ENCODE results near the gene CCDC107.
"Not testable (repeated sequence)": the region's sequence is repeated elsewhere in the genome, so short reads cannot be mapped to it uniquely, and the experiment has no call there.

Gene CCDC107, protein sequence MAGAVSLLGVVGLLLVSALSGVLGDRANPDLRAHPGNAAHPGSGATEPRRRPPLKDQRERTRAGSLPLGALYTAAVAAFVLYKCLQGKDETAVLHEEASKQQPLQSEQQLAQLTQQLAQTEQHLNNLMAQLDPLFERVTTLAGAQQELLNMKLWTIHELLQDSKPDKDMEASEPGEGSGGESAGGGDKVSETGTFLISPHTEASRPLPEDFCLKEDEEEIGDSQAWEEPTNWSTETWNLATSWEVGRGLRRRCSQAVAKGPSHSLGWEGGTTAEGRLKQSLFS

DNA sequence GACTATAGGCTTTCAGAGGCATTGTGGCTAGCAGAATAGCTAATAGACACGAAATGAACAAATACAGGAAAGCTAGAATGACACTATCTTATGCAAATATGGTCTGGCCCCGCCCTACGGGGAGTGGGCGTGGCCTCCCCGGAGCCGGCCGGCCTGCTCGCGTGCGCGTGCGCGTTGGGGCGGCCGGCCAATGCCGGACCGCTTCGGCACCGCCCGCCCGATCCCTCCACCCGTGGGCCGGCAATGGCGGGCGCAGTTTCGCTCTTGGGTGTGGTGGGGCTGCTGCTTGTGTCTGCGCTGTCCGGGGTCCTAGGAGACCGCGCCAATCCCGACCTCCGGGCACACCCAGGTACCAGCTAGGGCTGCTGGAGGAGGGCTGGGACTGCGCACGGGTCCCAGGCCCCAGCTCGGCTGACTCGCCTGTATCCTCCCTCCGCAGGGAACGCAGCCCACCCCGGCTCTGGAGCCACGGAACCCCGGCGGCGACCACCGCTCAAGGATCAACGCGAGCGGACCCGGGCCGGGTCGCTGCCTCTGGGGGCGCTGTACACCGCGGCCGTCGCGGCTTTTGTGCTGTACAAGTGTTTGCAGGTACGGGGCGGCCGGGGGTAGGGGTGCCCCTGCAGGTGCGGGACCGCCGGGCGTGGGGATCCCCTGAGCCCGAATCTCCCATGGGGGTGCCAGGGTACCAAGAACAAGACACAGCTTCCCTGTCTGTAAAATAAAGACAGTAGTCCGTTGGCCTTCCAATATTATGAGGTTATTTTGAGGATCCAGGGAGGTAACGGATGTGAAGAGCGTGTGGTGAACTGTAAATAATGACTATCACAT, at the start of gene CCDC107:
CCDC107 (plus strand) TSS at position 156 of the 831 bp plus-strand sequence; CDS start at position 244, 88 bp downstream.
- peak; percentile 83 for DNase-seq

DNA sequence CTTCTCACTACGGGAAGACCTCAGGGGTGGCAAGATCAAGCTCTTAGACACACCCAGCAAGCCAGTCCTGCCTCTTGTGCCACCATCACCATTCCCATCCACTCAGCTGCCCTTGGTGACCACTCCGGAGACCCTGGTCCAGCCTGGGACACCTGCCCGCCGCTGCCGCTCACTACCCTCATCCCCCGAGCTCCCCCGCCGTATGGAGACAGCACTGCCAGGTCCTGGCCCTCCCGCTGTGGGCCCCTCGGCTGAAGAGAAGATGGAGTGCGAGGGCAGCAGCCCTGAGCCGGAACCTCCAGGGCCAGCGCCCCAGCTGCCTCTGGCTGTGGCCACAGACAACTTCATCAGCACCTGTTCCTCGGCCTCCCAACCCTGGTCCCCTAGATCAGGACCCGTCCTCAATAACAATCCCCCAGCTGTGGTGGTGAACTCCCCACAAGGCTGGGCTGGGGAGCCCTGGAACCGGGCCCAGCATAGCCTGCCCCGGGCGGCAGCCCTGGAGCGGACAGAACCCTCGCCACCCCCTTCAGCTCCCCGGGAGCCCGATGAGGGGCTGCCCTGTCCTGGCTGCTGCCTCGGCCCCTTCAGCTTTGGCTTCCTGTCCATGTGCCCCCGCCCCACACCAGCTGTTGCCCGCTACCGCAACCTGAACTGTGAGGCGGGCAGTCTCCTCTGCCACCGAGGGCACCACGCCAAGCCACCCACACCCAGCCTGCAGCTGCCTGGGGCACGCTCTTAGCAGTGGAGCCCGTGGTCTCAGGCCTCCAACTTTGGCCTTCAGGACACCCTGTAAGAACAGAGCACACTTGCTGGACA, 48.9 kb upstream of the CCDC107 start:
- DNase-seq, result no peak

DNA sequence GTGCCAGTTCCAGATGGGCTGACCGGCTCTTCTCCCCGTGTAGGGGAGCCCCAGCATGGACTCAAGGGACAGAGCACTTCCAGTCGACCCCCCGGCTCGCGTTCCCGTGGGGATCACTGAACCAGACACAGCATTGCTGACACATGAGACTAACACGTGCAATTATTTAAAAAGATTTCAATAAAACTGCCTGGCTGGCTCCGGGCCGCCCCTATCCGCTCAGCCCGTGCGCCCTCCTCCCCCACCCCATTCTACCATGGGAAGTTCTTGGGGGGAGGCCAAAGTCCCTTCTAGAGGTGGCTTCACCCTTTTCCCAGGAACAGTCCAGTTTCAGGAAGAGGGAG, 48.3 kb upstream of the CCDC107 start:
- no peak for DNase-seq

DNA sequence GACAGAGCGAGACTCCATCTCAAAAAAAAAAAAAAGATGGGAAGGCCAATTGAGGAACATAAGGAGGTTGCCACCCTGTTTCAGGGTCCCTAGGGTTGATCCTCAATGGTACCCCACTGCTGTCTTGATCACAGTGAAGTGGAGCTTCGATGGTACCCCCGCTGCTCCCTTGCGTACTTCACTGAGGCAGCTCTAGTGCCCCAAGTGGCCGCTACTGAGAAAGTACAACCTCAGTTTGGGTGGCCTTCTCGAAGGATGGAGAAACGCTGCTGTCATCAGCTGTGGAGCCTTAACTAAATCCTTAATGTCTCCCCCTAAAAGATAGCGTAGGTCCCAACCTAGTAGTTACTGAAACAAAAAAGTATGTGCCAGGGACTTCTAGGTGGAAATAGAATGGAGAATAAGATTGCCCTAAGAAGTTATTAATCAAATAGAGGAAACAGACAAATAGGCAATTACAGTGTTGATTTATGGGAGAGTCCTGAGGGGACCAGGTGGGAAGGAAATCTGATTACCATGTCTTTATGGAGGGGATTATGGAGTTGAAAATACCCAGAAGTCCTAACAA, 46.8 kb upstream of the CCDC107 start:
- DNase-seq, result peak; percentile 21

DNA sequence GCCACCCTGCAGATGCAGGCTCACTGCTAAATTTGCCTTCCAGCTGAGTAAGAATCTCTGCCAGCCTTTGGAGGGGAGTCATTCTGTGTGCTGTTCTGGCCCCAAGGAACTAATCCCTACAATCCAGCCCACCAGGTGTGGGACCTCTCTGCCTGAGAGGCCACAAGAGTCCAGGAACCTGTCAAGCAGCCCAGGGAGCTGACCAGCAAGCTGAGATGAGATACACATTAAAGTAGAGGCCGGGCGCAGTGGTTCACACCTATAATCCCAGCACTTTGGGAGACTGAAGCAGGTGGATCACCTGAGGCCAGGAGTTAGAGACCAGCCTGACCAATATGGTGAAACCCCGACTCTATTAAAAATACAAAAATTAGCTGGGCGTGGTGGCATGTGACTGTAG, 46.0 kb upstream of the CCDC107 start:
- not testable (repeated sequence) for DNase-seq

DNA sequence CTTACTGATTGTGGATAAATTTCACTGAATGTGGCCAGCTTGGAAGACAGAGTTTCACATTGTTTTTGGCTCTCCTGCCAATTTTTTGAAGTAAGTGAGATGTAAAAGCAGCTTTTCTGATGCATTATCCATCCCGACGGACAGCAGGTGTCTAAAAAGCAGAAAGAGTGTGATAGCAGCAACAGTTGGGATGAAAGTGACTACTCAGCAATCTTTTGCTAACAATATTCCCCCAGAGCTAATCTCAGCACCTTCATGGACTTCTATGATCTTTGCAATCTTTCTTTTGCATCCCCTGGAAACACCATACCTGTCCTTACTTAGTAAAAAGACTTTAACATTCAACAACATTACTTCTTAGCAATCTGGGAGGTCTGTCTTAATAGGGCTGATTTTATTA, 45.2 kb upstream of the CCDC107 start:
- DNase-seq, result no peak

DNA sequence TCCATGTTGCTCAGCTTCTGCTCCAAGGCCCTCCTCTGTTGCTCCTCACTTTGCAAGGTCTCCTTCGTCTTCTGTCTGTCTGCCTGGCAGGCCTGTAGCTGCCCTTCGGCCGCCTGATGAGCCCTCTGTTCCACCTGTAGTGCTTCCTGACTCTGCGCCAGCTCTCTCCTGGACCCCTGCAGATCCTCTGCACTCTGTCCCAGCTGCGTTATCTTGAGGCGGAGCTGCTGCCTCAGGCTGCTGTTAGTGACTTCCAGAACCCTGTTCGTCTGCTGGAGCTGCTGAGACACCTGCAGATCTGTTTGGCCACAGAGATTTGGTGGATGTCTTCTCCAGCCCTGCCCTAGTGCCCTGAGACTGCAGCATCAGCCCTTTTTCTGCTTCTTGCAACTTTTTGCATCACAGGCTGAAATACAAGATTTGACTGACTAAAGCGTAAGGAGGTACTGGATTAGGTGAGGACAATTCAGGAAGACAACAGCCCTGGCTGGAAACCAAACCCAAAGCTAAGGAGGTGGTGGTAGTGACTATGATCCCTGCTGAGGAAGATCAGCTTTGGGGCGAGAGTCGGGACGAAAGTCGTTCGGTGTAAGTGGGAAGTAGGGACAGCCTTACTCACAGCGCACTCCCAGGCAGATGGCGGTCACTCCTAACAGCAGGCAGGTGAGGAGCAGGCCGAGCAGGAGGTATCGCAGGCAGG, 42.0 kb upstream of the CCDC107 start:
- DNase-seq, result no peak

DNA sequence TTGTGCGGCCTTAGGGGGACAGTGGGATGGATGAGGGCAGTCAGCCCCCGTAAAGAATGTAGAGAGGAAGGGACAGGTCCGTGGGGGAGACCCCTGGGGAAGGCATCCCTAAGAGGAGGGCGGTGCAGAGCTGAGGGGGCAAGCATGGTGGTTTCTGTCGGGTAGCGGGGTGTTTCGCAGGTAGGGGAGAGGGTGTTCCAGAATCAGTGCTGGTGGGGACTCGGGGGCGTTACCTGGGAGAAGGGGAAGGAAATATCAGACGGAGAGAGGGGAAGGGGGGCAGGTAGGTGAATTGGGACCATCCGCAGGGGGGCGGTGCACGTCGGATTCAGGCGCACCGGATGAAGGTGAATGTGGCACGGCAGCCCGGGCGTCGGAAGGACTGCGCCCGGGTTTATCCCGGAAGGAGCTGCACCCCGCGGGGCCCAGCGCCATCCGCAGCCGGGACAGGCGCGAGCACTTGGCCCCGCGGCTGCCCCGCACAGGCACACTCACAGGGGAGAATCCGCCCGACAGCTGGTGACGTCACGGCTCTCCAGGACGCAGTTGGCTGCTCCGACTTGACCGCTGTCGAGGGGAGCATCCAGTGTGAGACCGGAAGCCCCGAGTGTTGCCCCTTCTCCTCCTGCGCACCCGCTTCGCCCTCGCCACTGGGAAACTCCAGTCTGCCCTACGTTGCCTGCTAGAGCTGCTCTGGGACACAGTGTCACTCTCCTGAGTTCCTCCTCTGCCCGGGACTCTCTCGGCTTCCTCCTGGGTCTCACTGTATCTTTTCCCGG, 41.2 kb upstream of the CCDC107 start:
- peak; percentile 55 for DNase-seq

DNA sequence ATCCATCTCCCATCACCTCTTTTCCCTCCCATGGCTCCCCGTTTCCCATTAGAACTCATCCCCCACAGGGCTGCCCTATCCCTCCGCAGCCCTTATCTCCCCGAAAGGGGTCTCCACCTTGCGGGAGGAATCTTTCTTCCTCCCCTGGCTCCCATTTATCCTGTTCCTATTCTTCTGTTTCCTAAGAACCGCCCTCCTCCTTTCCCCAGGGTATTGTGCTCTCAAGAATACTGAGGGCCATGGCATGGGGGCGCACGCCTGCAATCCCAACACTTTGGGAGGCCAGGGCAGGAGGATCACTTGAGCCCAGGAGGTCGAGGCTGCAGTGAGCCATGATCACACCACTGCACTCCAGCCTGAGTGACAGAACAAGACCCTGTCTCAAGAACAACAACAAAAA, 40.5 kb upstream of the CCDC107 start:
- no peak for DNase-seq

DNA sequence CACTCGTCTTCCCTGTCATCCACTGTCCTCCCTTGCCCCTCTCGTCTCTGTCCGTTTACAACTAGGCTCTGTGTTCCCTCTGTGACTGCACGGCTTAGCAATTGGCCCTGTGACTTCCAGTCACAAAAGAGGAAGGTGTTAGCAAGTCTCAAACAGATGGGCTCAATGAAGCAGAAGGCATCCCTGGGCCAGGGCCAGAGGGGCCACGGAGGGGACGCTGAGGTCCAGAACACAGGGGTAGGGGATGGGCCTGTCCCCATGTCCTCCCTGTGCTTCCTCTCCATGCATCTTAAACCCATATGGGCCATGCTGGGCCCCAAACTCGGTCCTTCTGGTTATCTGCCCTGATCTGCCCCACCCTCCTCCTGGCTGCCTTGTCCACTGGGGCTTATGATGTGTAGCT, 39.8 kb upstream of the CCDC107 start, which contains the start of gene CD72:
CD72 (minus strand) TSS at position 89 of the 403 bp plus-strand sequence. CDS start 110 bp downstream, outside the sequence.
- DNase-seq, result peak; percentile 74

DNA sequence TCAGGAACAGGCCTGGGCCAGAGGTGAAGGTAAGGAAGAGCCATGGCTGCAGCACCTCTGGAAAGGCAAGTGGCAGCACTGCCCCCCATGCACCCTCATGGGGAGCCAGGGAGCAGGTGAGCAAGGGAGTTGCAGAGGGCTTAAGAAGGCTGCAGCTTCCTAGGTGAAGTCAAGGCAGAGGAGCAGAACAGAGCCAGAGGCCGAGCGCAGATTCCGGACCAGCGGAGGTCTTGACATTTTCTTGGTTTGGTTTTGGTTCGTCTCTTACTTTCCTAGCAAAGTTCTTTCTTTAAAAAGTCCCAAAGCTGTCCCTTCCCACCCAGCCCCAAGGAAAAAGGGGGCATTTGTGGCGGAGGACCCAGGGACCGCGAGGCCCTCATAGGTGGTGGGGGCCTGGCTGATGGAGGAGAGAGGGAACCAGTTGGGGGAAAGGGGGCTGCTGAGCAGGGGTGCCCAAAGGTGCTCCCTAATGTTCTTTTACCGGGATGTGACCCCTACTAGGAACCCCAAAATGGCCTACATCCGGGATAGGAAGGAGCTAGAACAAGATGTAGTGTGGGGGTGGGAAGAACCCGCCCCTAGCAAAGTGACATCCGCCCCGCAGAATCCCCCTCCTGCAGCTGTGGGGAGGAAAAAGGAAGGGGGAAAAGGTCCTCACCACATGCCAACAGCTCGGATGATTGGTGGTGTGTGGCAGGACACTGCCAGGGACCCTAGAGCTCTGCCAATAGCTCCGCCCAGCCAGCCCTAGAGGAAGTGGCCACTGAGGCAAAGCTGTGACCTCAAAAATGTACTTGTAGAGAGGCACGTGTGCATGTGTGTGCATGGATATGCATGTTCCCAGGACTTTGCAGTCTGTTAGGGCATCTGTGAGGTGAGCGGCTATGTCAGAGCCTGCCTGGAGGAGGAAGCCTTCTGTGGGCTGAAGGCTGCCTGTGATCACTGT, 39.0 kb upstream of the CCDC107 start:
- peak; percentile 99 for DNase-seq

DNA sequence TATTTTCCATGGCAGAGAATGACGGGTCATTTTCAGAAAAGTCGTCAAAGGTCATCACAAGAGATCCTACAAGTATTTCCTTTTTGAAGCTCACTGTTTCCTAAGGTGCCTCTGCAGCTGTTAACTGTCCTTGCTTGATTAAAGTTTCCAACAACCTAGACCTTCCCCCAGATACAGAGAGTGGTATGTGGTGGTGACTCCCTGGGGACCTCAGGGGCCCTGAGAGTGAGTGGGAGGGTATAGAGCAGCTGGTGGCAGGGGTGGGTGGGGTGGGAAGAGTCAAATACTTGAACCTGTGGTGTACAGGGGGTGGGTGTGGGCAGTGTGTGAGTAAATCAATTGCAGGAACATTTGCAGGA, 38.3 kb upstream of the CCDC107 start:
- no peak for DNase-seq

DNA sequence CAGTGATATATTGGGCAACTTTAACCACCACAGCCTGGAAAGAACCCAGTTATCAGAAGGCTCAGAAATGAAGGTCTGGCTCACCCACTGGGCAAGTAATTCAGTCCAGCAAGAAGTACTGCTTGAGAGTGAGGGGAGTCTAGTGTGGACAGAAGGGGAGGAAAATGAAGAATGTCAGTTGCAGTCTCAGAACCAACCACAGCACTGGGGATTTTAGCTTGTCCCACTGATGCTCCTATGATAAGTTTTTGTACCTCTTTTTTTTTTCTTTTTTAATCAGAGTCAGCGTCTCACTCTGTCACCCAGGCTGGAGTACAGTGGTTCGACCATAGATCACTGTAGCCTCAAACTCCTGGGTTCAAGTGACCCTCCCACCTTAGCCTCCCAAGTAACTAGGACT, 30.5 kb upstream of the CCDC107 start:
- DNase-seq, result no peak

DNA sequence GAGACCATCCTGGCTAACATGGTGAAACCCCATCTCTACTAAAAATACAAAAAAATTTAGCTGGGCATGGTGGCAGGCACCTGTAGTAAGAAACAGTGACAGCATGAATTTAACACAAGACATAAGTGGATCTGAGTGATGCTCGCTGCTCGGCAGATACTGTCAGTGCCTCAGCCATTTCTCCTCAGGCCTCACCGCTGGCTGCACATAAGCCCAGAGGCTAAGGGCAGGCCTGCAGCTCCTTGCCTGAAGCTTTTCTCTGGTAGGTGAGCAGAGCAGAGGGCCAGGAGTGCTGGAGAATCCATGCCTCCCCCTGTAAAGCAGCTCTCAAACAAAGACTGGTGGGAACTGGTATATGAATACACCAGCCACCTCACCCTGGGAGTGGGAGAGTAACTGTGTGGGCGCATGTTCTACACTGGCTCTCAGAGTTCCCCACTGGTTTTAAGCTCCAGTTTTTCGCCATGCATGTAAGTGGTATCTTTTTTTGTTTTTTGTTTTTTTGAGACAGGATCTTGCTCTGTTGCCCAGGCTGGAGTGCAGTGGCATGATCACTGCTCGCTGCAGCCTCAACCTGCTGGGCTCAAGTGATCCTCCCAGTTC, 29.6 kb upstream of the CCDC107 start:
- DNase-seq, result no peak

DNA sequence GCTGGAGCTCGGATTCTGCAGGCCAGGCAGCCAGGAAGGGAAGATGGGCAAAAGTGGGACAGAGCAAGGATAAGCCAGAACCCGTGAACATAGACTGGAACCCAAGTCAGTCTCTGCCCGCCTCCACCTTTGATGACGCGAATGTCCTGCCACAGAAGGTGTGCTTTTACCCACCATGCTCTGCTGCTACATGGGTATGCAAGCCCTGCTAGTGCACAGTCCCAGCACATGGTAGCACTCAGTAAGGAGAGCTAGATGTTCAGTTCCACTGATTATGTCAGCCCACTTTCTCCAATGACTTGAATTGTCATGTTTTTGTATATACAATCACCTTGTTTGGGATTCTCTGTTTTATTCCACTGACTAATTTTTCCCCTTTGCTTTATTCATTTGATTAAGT, 28.5 kb upstream of the CCDC107 start:
- DNase-seq, result no peak

DNA sequence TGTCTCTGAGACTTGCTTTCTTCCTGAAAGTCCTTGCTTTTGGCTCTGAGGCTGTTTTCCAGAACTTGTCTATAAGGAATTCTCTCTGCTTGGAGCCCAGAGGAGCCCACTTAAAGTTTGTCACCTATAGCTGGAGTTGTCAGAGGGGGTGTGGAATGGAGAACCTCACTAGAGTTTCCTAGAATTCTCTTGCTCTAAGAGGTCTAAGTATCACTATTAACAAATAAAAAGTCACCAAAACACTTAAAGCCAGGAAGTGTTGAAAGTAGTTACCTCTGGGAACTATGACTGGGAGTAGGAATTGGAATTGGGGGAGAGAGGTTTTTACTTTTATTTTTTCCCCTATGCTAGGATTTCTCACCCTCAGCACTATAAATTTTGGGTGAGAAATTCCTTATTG, 22.4 kb upstream of the CCDC107 start:
- peak; percentile 13 for DNase-seq

DNA sequence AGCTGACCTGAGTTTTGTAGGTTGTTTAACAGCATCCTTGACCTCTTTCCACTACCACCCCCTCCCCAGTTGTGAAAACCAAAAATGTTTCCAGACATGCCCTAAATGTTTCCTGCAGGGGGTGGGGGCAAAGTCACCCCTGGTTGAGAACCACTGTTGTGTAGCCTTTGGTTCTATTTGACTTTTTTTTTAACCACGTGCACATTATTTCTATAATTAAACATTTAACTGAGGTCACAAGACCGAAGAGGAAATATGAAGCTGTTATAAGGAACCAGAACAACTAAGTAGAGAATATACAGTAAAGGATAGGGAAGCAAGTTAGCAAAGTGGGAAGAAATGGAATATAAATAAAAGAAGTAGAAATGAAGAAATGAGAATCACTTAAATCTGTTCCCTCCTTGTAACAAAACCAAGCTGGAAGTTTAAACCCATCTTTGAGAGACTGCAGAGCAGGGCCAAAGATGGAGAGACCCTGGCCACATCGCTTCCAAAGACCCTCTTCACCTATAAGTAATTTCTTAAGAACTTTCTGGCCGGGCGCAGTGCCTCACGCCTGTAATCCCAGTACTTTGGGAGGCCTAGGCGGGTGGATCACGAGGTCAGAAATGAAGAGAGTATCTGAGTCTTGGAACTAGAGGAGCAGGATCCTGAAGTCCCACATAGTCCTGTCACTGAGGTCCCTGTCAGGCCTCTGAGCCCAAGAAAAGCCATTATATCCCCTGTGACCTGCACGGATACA, 21.8 kb upstream of the CCDC107 start:
- peak; percentile 65 for DNase-seq

DNA sequence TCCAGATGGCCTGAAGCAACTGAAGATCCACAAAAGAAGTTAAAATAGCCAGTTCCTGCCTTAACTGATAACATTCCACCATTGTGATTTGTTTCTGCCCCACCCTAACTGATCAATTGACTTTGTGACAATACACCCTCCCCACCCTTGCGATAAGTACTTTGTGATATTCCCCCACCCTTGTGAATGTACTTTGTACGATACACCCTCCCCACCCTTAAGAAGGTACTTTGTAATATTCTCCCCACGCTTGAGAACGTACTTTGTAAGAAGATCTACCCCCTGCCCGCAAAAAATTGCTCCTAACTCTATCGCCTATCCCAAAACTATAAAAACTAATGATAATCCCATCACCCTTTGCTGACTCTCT, 21.2 kb upstream of the CCDC107 start:
- not testable (repeated sequence) for DNase-seq

DNA sequence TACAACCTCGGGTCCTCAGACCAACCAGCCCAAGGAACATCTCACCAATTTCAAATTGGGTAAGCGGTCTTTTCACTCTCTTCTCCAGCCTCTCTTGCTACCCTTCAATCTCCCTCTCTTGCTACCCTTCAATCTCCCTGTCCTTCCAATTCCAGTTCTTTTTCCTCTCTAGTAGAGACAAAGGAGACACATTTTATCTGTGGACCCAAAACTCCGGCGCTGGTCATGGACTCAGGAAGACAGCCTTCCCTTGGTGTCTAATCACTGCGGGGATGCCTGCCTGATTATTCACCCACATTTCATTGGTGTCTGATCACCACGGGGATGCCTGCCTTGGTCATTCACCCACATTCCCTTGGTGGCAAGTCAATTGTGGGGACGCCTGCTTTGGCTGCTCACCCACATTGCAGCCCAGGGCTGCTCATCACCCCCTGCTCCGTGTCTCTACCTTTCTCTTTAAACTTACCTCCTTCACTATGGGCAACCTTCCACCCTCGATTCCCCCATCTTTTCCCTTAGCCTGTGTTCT, 20.6 kb upstream of the CCDC107 start:
- DNase-seq, result not testable (repeated sequence)
